Gastroesophageal sphincter (tissue), 3 donors: ENCODE results near the gene TRIL.

Experiments
- CTCF ChIP-seq, 4 experiments: fragments of 200-600 bp in 2 of 4; fragments of 450-650 bp in 2 of 4; sonication (generic) in 1 of 4; IDR thresholded peaks; one replicate each; pipeline ENCODE4 v1.5.1; 2017 to 2019; ENCODE audit warnings: antibody characterized with exemption in 4 of 4, mild to moderate bottlenecking in 2 of 4, moderate library complexity in 2 of 4
- POLR2A ChIP-seq, 2 donors: fragments of 450-650 bp; IDR thresholded peaks; one replicate each; pipeline ENCODE4 v1.6.1; 2017; ENCODE audit warnings: antibody characterized with exemption in 2 of 2, mild to moderate bottlenecking in 2 of 2, moderate library complexity in 1 of 2

- TF ChIP-seq CTCF (IDR thresholded peaks at IDR 0.05) (no peak), POLR2A (IDR thresholded peaks at IDR 0.05) (no peak)
These were observed 47.7 kb upstream of the TRIL start for GRCh38 chr7:29005829-29006228.
